ENCODE data around the gene CLNK.

The CLNK gene
- total RNA-seq: 0 to 2.8 (median 0.18) reads per million in 4 experiments

DNA sequence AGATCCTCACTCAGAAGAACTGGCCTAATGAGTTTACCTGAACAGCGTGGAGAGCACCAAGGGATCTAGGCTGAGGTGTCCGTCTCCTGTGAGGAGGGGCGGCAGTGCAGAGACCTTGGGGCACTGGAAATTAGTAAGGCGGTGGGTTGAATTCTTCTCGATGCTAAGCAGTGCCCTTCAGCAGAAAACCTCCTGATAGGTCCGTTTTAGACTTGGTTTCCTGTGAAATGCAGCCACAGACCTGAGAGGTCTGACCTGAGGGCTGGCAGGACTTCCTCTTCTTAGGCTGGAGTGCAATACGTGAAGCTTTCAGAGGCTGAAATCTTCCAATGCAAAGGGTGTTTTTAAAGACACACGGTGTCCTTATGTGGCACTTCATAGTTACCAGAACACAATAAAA is at the start of gene CLNK:
Gene CLNK (minus strand): TSS at position 138 of the 400 bp plus-strand sequence. CDS start 16,899 bp downstream, outside the sequence.
- no peak for DNase-seq

DNA sequence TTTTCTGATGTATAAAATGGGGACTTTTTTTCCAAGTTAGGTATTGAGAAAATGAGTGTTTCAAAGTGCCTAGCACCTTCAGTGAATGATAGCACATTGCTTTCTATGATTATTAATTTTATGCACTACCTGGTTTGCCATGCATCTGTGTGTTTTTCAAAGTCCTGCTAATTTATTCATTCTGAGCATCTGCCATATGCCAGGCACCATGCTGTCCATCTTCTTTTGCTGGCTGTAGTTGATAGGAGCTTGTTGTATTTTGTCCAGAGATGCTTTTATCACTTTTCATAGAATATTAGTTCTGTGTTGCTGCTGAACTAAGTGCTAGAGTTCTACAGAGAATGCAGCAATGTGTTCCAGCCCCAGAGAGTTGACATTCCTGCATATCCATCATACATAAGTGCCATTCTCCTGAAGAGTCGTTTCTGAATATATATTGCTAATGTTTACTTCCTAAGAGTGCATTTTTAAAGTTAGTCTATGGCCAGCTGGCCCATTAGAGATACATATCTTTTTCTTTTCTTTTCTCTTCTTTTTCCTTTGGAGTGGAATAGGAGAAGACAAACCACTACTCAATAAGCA is 49.0 kb upstream of the CLNK start:
- no peak for DNase-seq

DNA sequence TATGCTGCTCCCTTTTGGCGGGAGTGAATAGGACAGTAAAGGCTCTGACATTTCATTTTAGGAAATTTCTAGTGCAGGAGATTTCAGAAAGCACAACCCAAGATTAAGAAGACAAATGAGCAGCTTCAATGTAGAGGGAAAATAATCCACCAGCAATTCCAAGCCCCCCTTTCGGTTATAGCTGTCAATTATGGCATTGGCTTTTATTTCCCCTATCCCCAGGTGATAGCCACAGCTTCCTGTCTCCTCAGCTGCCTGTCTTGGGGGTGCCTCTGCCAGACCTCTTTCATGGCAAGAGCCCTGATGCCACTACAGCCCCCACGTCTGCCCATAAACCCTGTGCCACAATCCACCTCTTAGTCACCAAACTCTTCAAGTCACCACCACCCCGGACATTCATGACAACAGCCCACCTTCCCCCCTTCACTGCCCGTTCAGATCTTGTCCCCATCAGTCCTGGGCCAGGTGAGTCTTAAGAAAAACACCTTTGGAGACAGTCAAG is 48.4 kb upstream of the CLNK start:
- DNase-seq: no peak

GRCh38 chr4:10732235-10732913 is 47.8 kb upstream of the CLNK start:
- no peak for DNase-seq

DNA sequence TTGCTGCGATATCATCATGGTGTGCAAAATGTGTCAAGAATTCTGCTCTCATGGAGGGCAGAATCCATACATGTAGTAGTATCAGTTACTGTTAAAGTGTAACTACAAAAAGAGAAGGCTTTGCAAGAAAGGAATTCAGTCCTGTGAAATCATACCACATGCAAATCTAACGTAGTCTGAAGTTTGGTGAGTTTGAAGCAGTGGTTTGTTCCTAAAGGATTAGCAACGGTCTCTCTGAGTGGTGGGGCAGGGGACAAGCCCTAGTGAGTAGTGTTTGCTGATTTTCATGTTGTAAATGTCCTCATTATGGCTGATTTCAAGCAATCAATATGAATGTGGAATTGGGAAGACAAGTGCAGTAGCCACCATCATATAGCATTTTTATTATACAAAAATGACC is 47.1 kb upstream of the CLNK start:
- no peak for DNase-seq

DNA sequence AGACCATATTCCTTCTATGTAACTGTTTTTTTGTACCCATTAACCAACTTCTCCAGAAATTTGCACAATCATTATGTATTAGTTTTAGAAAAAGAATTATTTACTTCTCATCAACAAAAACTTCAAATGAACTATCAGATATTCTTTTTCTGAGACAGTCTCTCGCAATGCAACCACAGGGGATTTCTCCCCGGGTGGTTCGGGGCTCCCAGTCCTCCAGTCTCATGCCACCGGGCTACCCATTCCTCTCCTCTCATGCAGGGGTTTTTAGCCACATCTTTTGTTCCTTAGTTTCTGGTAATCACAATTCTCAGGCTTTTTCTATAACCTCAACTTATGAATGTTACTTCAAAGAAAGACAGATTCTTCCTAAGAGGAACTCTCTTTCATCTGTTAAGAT is 46.6 kb upstream of the CLNK start:
- no peak for DNase-seq

GRCh38 chr4:10730590-10730989 is 46.0 kb upstream of the CLNK start:
- no peak for DNase-seq

GRCh38 chr4:10730019-10730418 is 45.5 kb upstream of the CLNK start:
- DNase-seq: no peak

- no peak for DNase-seq
Measured at GRCh38 chr4:10729366-10729765, 44.8 kb upstream of the CLNK start.

DNA sequence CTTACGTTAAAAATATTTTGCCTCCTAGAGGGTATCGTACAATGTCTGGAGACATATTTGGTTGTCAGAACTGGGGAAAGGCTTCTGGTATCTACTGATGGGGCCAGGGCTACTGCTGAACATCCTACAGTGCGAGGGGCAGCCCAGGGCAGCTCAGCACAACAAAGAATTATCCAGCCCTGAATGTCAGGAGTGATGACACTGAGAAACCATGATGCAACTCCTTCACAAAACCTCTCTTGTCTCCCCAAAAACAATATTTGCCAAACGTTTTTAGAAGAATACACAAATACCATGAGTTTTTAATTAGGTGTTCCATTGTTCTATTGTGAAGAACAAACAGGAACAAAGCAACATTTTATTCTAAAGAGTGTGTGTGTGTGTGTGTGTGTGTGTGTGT is 43.4 kb upstream of the CLNK start:
- DNase-seq: no peak

DNA sequence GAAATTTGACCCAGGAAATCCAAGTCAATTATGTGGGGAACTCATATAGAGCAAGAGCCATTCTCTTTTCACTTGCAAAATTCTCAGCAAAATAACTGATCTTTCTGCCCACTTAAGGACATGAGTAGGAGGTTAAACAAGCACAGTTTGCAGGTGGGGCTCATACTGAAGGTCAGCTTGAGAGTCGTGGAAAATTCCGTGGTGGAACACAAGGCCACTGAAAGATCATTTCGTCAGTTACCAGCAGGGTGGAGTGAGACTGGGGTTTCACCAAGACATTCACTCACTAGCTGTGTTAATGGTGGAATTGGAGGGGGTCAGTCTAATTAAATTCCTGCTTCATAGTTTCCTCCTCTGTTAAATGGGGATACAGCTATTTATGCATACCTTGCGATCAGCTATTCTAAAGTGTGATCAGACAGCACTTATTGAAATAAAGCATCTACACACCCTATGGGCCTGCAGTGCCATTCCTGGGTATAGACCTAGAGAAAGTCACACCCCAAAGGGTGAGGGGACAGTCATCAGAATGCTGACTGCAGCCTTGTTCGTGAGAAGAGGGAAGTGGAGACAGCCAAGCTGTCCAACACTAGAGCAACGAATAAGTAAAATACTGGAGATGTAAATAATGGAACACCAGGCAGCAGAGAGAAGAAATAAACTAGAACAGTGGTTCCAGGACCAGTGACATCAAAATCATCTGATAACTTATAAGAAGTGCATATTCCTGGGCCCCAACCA is 42.7 kb upstream of the CLNK start:
- DNase-seq: no peak

GRCh38 chr4:10722957-10723356 is 38.4 kb upstream of the CLNK start:
- no peak for DNase-seq

DNA sequence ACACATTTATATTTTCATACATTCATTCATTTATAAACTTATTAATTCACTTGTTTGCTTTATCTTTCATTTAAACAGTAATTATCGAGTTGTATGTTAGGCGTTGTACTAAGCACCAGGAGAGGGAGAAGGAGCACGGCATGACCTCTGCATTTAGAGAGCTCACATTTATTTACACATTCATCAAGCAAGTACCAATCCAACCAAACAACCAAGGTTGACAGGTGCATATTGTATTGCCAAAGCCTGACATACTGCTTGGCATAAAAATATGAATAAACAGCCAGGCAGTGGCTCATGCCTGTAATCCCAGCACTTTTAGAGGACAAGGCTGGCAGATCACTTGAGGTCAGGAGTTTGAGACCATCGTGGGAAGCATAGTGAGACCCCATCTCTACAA is 37.0 kb upstream of the CLNK start:
- no peak for DNase-seq

DNA sequence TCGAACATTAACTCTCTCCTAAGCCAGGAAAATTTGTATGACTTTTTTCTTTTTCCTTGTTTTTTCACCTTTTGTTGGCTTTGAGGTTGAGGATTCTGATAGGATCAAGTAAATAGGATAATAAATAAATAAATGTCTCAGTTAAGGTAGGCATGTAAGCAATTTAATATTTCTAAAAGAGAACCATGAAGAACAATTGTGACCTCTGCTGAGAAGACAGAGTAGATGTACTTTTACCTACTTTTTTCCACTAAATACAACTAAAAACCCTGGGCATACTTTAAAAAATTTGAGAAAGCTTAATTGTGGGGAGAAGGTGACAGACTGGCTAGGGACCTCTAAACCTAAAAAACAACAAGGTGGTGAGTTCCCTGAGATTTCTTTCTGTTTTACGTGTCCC is 31.6 kb upstream of the CLNK start:
- no peak for DNase-seq

GRCh38 chr4:10715696-10716095 is 31.1 kb upstream of the CLNK start:
- no peak for DNase-seq

DNA sequence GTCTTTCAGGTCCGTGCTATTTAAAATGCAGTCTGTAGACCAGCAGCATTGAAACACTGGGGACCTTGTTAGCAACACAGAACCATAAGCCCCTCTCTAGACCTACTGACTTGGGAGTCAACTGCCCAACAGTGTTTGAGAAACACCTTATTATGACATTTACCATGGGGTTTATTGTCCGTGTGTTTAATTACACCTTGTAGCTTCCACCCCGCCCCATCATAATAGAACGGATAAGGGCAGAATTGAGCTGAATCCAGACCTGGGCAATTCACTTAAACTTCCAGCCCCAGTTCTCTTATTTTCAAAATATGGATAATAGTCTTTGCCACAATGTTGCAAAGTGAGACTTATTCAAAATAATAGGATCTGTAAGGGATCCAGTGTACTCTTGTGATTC is 30.6 kb upstream of the CLNK start:
- DNase-seq: no peak

GRCh38 chr4:10713591-10713990 is 29.0 kb upstream of the CLNK start:
- no peak for DNase-seq

GRCh38 chr4:10706236-10706635 is 21.7 kb upstream of the CLNK start:
- DNase-seq: no peak

- DNase-seq: no peak
Measured at GRCh38 chr4:10704430-10704810, 19.9 kb upstream of the CLNK start.

DNA sequence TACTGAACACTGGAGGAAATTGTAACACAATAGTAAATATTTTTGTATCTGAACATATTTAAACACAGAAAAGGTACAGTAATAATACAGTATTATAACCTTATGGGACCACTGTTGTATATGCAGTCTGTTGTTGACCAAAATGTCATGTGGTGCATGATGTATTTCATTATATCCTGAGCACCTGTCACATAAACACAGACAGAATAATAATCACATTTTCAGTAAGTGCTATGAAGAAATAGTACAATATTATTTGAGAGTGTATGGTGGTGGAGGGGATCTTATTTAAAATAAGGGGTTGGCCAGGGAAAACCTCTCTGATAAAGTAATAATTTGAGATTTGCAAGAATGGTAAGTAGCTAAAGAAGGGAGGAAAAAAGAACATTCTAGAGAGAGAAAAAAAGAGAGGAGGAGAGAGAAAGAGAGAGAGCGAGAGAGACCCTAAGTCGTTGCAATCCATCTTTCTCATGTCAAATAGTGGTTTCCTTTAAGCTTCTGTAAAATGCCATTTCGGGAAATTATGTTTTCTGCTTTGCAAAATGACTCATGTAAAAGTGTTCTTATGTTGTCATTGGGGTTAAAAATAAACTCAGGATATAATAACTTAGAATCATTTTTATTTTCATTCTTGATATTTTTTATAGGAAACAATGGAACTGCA is 19.3 kb upstream of the CLNK start:
- no peak for DNase-seq

DNA sequence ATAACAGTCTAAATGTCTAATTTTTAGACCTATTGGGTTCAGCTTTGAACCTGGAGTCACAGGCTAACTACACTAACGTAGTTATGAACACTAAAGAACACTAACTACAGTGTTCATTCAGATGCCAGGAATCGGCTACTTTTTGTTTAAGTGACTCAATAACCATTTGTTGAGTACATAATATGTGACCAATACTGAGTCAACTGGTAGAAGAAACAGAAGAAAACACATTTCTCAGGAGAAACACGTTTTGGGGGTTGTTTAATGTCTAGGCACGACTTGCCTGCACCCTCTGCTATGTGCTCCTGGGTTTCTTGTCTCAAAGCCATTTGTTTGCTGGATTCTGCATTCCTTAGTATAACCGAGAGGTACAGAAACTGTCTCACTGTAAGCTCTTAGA is 18.6 kb upstream of the CLNK start:
- no peak for DNase-seq

DNA sequence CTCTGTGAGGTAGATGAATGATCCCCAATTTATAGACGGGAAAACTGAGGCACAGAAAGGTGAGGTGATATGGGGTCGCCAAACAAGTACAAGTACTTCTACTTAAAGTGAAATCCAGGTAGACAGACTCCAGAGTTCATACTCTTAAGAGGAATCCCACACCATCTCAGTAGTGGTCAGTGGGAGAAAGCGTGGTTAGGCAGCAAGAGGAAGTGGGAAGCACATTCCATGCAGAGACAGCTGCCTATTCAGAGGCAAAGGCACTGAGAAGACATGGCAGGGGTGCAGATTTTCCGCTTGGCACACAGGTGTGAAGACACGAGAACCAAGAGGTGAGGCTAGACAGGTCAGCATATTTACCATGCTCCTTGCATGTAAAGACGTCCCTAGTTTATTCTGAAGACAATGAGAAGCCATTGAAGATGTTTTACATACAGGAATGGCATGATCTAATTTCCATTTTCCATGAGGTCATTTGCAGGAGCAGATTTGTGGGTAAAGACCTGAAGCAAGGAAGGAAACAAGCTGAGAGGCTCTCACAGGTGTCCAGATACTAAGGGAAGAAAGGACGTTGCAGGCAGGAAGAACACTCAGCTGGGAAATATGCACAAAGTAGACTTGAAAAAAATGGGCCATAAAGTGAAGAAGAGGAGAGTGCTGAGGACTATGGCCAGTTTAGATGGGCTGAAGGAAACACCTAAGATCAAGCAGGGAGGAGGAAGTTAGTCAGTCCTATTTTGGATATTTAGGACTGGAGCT is 17.3 kb upstream of the CLNK start:
- no peak for DNase-seq

GRCh38 chr4:10701161-10701560 is 16.6 kb upstream of the CLNK start:
- no peak for DNase-seq
